Superior temporal gyrus (tissue), 1 donor: ENCODE measurements around the gene WDTC1.

Source experiments
- DNase-seq: peaks from one replicate; pipeline ENCODE4 v3.0.0-alpha.2; 2016; ENCODE audit errors: extremely low spot score

WDTC1 gene

GRCh38 chr1:27301052-27301422 is 66.6 kb downstream of the WDTC1 start:
- DNase-seq, result no peak

- DNase-seq, result no peak
Observed at GRCh38 chr1:27301582-27302199, 67.3 kb downstream of the WDTC1 start.

- no peak for DNase-seq
Observed at GRCh38 chr1:27302612-27303011, 68.2 kb downstream of the WDTC1 start.

- DNase-seq, result no peak
Observed at GRCh38 chr1:27303509-27303908, 69.1 kb downstream of the WDTC1 start.

- no peak for DNase-seq
Observed at GRCh38 chr1:27306071-27306470, 71.6 kb downstream of the WDTC1 start.

GRCh38 chr1:27306892-27307761 is 72.7 kb downstream of the WDTC1 start:
- DNase-seq, result no peak

GRCh38 chr1:27307874-27308598 is 73.6 kb downstream of the WDTC1 start:
- DNase-seq, result no peak

- no peak for DNase-seq
Observed at GRCh38 chr1:27314169-27314568, 79.7 kb downstream of the WDTC1 start.

GRCh38 chr1:27314737-27315136 is 80.3 kb downstream of the WDTC1 start:
- DNase-seq, result no peak

GRCh38 chr1:27316860-27317259 is 82.4 kb downstream of the WDTC1 start:
- no peak for DNase-seq

GRCh38 chr1:27318136-27318535 is 83.7 kb downstream of the WDTC1 start:
- DNase-seq, result no peak

GRCh38 chr1:27318596-27318995 is 84.2 kb downstream of the WDTC1 start:
- no peak for DNase-seq

GRCh38 chr1:27321813-27322568 is 87.6 kb downstream of the WDTC1 start, which contains the start of gene TMEM222:
TSS of gene TMEM222 (plus strand) at chr1:27322163. CDS start at chr1:27322198, 35 bp downstream.
- DNase-seq, result peak; percentile 98

GRCh38 chr1:27322569-27323240 is 88.3 kb downstream of the WDTC1 start:
- no peak for DNase-seq

- no peak for DNase-seq
Observed at GRCh38 chr1:27325286-27325685, 90.9 kb downstream of the WDTC1 start.

- no peak for DNase-seq
Observed at GRCh38 chr1:27327964-27328363, 93.5 kb downstream of the WDTC1 start.

- no peak for DNase-seq
Observed at GRCh38 chr1:27330786-27331185, 96.4 kb downstream of the WDTC1 start.

GRCh38 chr1:27331426-27331825 is 97.0 kb downstream of the WDTC1 start:
- no peak for DNase-seq

- no peak for DNase-seq
Observed at GRCh38 chr1:27331922-27332321, 97.5 kb downstream of the WDTC1 start.

- peak; percentile 56 for DNase-seq
Observed at GRCh38 chr1:27332536-27333281, 98.3 kb downstream of the WDTC1 start.
